ENCODE measurements around the gene ABCB11. TPM values are rescaled to one million over a fixed set of nuclear protein-coding genes. Genes with fewer than 3 reads are reported as not detected.

Gene ABCB11
- total RNA-seq, 1 experiment from 2014 or later, result 0.05 TPM

GRCh38 chr2:168949324-168949723 lies 81.8 kb downstream of the ABCB11 start:
- in situ Hi-C loops (cut with HindIII; ENCODE audit: low pct_unique_long_range_greater_than_20kb, low sequenced_read_pairs), result no loop called here

DNA sequence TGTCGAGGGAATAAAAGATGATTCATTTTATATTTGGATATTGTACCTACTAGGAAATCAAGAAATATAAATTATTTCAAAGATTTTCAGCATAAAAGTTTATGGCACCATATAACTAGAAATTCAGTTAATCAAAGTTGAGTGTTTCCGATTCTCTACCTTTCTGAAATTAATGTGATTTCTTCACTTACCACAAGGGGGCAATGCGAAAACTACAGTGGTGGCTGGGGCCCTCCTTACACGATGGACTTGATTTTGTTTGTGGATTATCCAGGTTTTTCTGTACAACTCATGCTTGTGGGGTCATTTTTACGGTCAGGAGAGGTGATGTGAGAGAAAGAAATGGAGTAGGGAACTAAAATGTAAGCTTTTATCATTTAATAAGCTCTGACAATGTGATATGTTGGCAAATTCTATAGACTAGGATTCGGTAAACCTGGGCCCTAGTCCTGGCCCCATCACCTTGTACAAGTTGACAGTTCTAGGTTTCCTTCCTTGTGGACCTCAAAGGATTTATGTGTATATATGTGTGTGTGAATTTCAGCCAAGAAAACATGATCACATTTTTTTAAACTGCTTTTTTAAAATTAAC lies 82.4 kb downstream of the ABCB11 start:
- no peak overlapping the region for H3K4me3 ChIP-seq (ENCODE audit: low read depth in 2 of 2, low read length in 2 of 2)

More at GRCh38 chr2:168949324-168949723, 81.8 kb downstream of the ABCB11 start:
- TF ChIP-seq, protein P1, sequence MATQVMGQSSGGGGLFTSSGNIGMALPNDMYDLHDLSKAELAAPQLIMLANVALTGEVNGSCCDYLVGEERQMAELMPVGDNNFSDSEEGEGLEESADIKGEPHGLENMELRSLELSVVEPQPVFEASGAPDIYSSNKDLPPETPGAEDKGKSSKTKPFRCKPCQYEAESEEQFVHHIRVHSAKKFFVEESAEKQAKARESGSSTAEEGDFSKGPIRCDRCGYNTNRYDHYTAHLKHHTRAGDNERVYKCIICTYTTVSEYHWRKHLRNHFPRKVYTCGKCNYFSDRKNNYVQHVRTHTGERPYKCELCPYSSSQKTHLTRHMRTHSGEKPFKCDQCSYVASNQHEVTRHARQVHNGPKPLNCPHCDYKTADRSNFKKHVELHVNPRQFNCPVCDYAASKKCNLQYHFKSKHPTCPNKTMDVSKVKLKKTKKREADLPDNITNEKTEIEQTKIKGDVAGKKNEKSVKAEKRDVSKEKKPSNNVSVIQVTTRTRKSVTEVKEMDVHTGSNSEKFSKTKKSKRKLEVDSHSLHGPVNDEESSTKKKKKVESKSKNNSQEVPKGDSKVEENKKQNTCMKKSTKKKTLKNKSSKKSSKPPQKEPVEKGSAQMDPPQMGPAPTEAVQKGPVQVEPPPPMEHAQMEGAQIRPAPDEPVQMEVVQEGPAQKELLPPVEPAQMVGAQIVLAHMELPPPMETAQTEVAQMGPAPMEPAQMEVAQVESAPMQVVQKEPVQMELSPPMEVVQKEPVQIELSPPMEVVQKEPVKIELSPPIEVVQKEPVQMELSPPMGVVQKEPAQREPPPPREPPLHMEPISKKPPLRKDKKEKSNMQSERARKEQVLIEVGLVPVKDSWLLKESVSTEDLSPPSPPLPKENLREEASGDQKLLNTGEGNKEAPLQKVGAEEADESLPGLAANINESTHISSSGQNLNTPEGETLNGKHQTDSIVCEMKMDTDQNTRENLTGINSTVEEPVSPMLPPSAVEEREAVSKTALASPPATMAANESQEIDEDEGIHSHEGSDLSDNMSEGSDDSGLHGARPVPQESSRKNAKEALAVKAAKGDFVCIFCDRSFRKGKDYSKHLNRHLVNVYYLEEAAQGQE (IDR thresholded peaks at IDR 0.05; ENCODE audit: insufficient read depth in 1 of 2, low read depth in 2 of 2, low read length in 1 of 2), result no peak
- TF ChIP-seq SIN3A (IDR thresholded peaks at IDR 0.05; ENCODE audit: borderline replicate concordance, insufficient read depth, low read depth, low read length) (no peak), TCF7L2 (IDR thresholded peaks at IDR 0.05; ENCODE audit: low read depth, low read length) (no peak), POLR2AphosphoS5 (IDR thresholded peaks at IDR 0.05; ENCODE audit: low read depth, low read length) (no peak), CTCF (IDR thresholded peaks at IDR 0.05) (no peak)
- ATAC-seq, result no peak
- H3K4me1 ChIP-seq (ENCODE audit: control insufficient read depth, insufficient read depth, low read length), result no peaks in the 10 kb centered on the region
- ChIA-PET POLR2A (no interaction called here), CTCF (no interaction called here)
- BruUV-seq (replicated peaks), result no TSS peak
- H3K27ac ChIP-seq (ENCODE audit: low read length), result no peak overlapping the region
- no peak for DNase-seq (ENCODE audit: low read depth, low spot score)
- peaks cover 7% of the 10 kb centered on the region; the same call in 1 of the 2 replicates for H3K27me3 ChIP-seq (ENCODE audit: control insufficient read depth, insufficient read depth, low read length)
- H3K4me3 ChIP-seq (ENCODE audit: low read depth in 2 of 2, low read length in 2 of 2), result no peak overlapping the region
- no peaks in the 10 kb centered on the region for H3K36me3 ChIP-seq (ENCODE audit: control insufficient read depth, insufficient read depth, low read length)
- intact Hi-C loops (cut with micrococcal nuclease; ENCODE audit: unreplicated experiment), result no loop called here
- H3K9me3 ChIP-seq (ENCODE audit: control insufficient read depth, insufficient read depth, low read depth, low read length), result no peaks in the 10 kb centered on the region

More for the DNA sequence above, 82.4 kb downstream of the ABCB11 start:
- TF ChIP-seq CTCF (IDR thresholded peaks at IDR 0.05), result peak; percentile 82
- no peak for TF ChIP-seq SIN3A (IDR thresholded peaks at IDR 0.05; ENCODE audit: borderline replicate concordance, insufficient read depth, low read depth, low read length)
- no peak for TF ChIP-seq TCF7L2 (IDR thresholded peaks at IDR 0.05; ENCODE audit: low read depth, low read length)
- TF ChIP-seq POLR2AphosphoS5 (IDR thresholded peaks at IDR 0.05; ENCODE audit: low read depth, low read length), result no peak
- ATAC-seq, result peak; percentile 79
- in situ Hi-C loops (cut with HindIII; ENCODE audit: low pct_unique_long_range_greater_than_20kb, low sequenced_read_pairs), result no loop called here
- H3K36me3 ChIP-seq (ENCODE audit: control insufficient read depth, insufficient read depth, low read length), result no peaks in the 10 kb centered on the region
- no TSS peak for BruUV-seq (replicated peaks)
- H3K27ac ChIP-seq (ENCODE audit: low read length), result no peak overlapping the region
- DNase-seq (ENCODE audit: low read depth, low spot score), result peak; percentile 2
- CTCF ChIA-PET, result no interaction called here
- H3K9me3 ChIP-seq (ENCODE audit: control insufficient read depth, insufficient read depth, low read depth, low read length), result no peaks in the 10 kb centered on the region
- peaks cover 7% of the 10 kb centered on the region; the same call in 1 of the 2 replicates for H3K27me3 ChIP-seq (ENCODE audit: control insufficient read depth, insufficient read depth, low read length)
- intact Hi-C loops (cut with micrococcal nuclease; ENCODE audit: unreplicated experiment), result no loop called here
- H3K4me1 ChIP-seq (ENCODE audit: control insufficient read depth, insufficient read depth, low read length), result no peaks in the 10 kb centered on the region
- POLR2A ChIA-PET, result no interaction called here
